ENCODE data around the gene OR10H3.
"Not testable (repeated sequence)": the region's sequence is repeated elsewhere in the genome, so short reads cannot be mapped to it uniquely, and the experiment has no call there.

Gene OR10H3

GRCh38 chr19:15758379-15758778 is 20.6 kb downstream of the OR10H3 start:
- Mint-ChIP-seq H3K36me3 (peaks cover 0 to 2% of the 10 kb centered on the region in 2 donors), H3K27me3 (peaks cover 76 to 82% of the 10 kb centered on the region in 2 donors), H3K27ac (no peak overlapping the region), H3K4me1 (no peaks in the 10 kb centered on the region), H3K9me3 (peaks cover 0 to 3% of the 10 kb centered on the region in 2 donors), H3K4me3 (no peak overlapping the region)
- no peak for ATAC-seq (replicated peaks)
- DNase-seq = no peak

- ATAC-seq (replicated peaks) (no peak), DNase-seq (no peak)
- peaks cover 70 to 76% of the 10 kb centered on the region in 2 donors for H3K27me3 Mint-ChIP-seq
- no peak overlapping the region for H3K4me3 Mint-ChIP-seq
- peaks cover 0 to 2% of the 10 kb centered on the region in 2 donors for H3K36me3 Mint-ChIP-seq
- H3K9me3 Mint-ChIP-seq = peaks cover 0 to 7% of the 10 kb centered on the region in 2 donors
- H3K27ac Mint-ChIP-seq = no peak overlapping the region
- H3K4me1 Mint-ChIP-seq = no peaks in the 10 kb centered on the region
These were observed 22.3 kb downstream of the OR10H3 start for GRCh38 chr19:15759962-15760565.

DNA sequence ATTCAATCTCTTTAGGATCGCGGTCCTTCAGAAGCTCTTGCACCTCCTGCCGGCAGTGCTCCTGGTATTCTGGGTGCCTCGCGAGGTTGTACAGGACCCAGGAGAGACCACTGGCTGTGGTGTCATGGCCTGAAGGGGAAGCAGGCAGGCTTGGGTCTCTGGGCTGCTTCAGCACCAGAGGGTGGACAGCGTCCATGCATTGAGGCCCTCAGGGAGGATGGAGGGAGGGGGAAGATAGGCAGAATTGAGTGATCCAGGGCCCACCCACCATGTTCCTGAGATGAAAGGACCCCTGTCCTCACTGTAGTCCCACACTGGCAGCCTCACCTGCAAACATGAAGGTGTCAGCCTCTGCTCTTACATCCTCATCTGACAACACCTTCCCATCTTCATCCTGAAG is 31.8 kb downstream of the OR10H3 start:
- Mint-ChIP-seq H3K27me3 (peaks cover 62% of the 10 kb centered on the region in 2 donors), H3K9me3 (peaks cover 0 to 1% of the 10 kb centered on the region in 2 donors), H3K27ac (no peak overlapping the region), H3K4me3 (no peak overlapping the region), H3K4me1 (no peaks in the 10 kb centered on the region), H3K36me3 (no peaks in the 10 kb centered on the region)
- ATAC-seq (replicated peaks) (no peak), DNase-seq (no peak)

DNA sequence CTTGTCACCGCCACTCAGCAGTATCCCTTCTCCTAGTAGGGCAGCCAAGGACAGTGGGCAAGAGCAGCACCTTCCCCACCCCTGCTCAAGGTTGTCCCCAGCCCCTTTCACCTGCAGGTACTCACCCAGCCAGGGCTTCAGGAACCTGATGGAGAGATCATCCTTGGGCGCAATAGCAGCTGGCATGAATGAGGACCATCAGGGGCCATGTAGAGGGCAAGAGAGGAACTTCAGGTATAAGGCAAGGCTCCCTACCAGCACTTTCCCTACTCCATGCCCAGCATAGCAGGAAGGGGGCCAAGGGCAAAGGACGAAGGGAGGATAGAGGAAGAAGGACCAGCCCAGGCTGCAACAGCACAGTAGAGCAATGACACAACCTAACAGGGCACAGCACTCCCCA is 36.4 kb downstream of the OR10H3 start:
- not testable (repeated sequence) for H3K36me3 Mint-ChIP-seq; DNase-seq; H3K4me1 Mint-ChIP-seq; H3K27ac Mint-ChIP-seq; ATAC-seq (replicated peaks); H3K9me3 Mint-ChIP-seq; H3K4me3 Mint-ChIP-seq
- H3K27me3 Mint-ChIP-seq = peaks cover 75 to 77% of the 10 kb centered on the region in 2 donors

- no peaks in the 10 kb centered on the region for H3K36me3 Mint-ChIP-seq
These were observed 37.5 kb downstream of the OR10H3 start for GRCh38 chr19:15775249-15775648.

GRCh38 chr19:15776264-15776663 is 38.5 kb downstream of the OR10H3 start:
- H3K9me3 Mint-ChIP-seq = no peaks in the 10 kb centered on the region
- ATAC-seq (replicated peaks) (no peak), DNase-seq (no peak)
- H3K36me3 Mint-ChIP-seq = no peaks in the 10 kb centered on the region
- peaks cover 58 to 67% of the 10 kb centered on the region in 2 donors for H3K27me3 Mint-ChIP-seq
- H3K27ac Mint-ChIP-seq = no peak overlapping the region
- H3K4me1 Mint-ChIP-seq = no peaks in the 10 kb centered on the region
- no peak overlapping the region for H3K4me3 Mint-ChIP-seq

More at GRCh38 chr19:15775249-15775648, 37.5 kb downstream of the OR10H3 start:
- Mint-ChIP-seq H3K4me3 (no peak overlapping the region), H3K27ac (no peak overlapping the region), H3K27me3 (peaks cover 66 to 74% of the 10 kb centered on the region in 2 donors), H3K4me1 (no peaks in the 10 kb centered on the region), H3K9me3 (no peaks in the 10 kb centered on the region)
- no peak for ATAC-seq (replicated peaks)
- no peak for DNase-seq

GRCh38 chr19:15776991-15777970 is 39.5 kb downstream of the OR10H3 start:
- H3K27ac Mint-ChIP-seq = no peak overlapping the region
- no peak overlapping the region for H3K4me3 Mint-ChIP-seq

DNA sequence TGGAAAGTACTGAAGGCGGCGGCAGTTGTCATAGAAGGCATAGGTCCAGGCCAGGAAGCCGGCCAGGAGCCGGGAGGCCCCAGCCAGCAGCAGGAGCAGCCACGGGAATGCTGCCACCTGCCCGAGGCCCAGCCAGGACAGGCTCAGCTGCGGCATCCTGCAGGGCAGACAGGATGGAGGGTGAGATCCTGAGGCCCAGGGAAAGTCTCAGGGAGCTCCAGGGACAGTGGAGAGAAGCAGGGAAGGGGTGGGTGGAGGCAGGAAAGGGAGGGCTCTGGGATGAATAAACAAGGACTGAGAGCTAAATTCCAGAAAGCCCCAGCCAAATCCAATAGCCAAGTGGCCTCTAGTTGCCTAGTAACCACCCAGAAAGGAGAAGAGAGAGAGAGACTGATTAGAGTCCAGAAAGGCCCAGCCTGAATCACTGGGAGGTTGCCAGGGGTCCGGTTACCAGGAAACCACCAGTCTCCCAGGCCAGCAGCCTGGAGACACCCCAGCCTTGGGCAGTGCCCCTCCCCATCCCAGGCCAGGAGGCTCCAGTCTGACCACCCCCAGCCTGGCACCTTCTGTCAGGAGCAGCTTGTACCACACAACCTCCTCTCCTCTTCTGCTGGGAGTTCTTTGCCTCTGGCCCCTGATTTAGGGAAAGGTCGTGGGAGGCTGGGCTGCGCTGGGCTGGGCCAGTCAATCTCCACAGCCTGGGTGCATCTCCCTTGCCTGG is 42.1 kb downstream of the OR10H3 start:
- Mint-ChIP-seq H3K27ac (no peak overlapping the region), H3K27me3 (peaks cover 39 to 46% of the 10 kb centered on the region in 2 donors), H3K36me3 (no peaks in the 10 kb centered on the region), H3K4me1 (no peaks in the 10 kb centered on the region), H3K9me3 (peaks cover 0 to under 1% of the 10 kb centered on the region in 2 donors), H3K4me3 (no peak overlapping the region)
- no peak for DNase-seq
- ATAC-seq (replicated peaks) = peak in 1 of 2 donors; percentile 7

More at GRCh38 chr19:15776991-15777970, 39.5 kb downstream of the OR10H3 start:
- ATAC-seq (replicated peaks) (no peak), DNase-seq (no peak)
- peaks cover 52 to 57% of the 10 kb centered on the region in 2 donors for H3K27me3 Mint-ChIP-seq
- no peaks in the 10 kb centered on the region for H3K4me1 Mint-ChIP-seq
- H3K36me3 Mint-ChIP-seq = no peaks in the 10 kb centered on the region
- no peaks in the 10 kb centered on the region for H3K9me3 Mint-ChIP-seq

- H3K36me3 Mint-ChIP-seq = no peaks in the 10 kb centered on the region
- peaks cover 30 to 40% of the 10 kb centered on the region in 2 donors for H3K27me3 Mint-ChIP-seq
- H3K27ac Mint-ChIP-seq = no peak overlapping the region
- ATAC-seq (replicated peaks) (peak in 1 of 2 donors; percentile 42), DNase-seq (no peak)
- peaks cover 0 to 1% of the 10 kb centered on the region in 2 donors for H3K9me3 Mint-ChIP-seq
- no peaks in the 10 kb centered on the region for H3K4me1 Mint-ChIP-seq
- no peak overlapping the region for H3K4me3 Mint-ChIP-seq
These were observed 43.0 kb downstream of the OR10H3 start for GRCh38 chr19:15780610-15781418.

- peaks cover 0 to 1% of the 10 kb centered on the region in 2 donors for H3K9me3 Mint-ChIP-seq
- no peak overlapping the region for H3K4me3 Mint-ChIP-seq
- H3K36me3 Mint-ChIP-seq = no peaks in the 10 kb centered on the region
- H3K4me1 Mint-ChIP-seq = no peaks in the 10 kb centered on the region
- no peak overlapping the region for H3K27ac Mint-ChIP-seq
- no peak for DNase-seq
- H3K27me3 Mint-ChIP-seq = peaks cover 22 to 32% of the 10 kb centered on the region in 2 donors
- no peak for ATAC-seq (replicated peaks)
These were observed 43.9 kb downstream of the OR10H3 start for GRCh38 chr19:15781661-15782060.

DNA sequence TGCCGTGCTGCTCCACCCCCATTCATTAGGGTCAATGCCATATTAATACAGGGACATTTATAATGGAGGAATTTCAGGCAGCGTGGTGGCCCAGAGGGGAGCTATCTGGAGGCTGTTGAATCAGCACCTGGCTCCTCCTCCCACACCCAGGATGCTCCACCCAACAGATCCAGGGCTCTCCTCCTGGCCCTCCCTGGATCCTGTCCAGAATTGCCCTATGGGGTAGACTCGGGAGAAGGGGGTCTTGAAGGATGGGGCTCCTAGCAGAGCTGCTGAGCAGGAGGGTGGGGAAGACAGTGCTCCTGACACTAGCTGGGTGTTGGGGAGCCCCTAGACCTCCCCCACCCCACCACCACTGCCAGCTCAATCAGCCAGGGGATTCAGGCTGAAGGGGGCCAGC is 44.4 kb downstream of the OR10H3 start:
- no peak for ATAC-seq (replicated peaks)
- peaks cover 0 to 1% of the 10 kb centered on the region in 2 donors for H3K9me3 Mint-ChIP-seq
- no peaks in the 10 kb centered on the region for H3K4me1 Mint-ChIP-seq
- no peak for DNase-seq
- H3K27ac Mint-ChIP-seq = no peak overlapping the region
- no peak overlapping the region for H3K4me3 Mint-ChIP-seq
- H3K36me3 Mint-ChIP-seq = no peaks in the 10 kb centered on the region
- H3K27me3 Mint-ChIP-seq = peaks cover 21 to 30% of the 10 kb centered on the region in 2 donors

- not testable (repeated sequence) for H3K4me1 Mint-ChIP-seq; H3K9me3 Mint-ChIP-seq; H3K36me3 Mint-ChIP-seq; ATAC-seq (replicated peaks); DNase-seq; H3K27ac Mint-ChIP-seq; H3K4me3 Mint-ChIP-seq
- peaks cover 20 to 30% of the 10 kb centered on the region in 2 donors for H3K27me3 Mint-ChIP-seq
These were observed 45.1 kb downstream of the OR10H3 start for GRCh38 chr19:15782896-15783295.

DNA sequence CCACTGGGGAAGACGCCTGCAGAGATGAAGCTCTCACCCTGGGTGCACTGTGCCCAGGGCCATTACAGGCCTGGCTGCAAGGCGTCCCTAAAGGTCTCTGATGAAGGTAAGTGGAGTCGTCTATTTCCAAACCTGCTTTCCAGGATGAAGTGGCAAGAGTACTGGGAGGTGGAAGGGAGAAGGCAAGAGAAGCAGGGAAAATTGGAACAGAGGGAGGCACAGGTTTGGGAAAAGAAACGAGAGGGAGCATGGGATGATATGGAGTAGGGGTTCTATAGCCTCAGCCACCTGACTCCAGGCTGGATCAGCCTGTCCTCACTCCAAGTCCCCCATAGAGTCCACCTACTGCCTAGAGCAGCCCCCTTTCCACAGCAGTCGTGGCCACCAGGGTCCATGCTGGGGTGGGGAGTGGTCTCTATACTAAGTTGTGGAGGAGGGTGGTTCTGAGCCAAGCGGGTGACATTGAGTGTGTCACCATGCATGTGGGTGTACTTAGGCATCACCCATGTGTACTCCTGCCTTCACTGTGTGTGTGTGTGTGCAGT is 49.9 kb downstream of the OR10H3 start, which contains the start of gene OR10H5:
Gene OR10H5, plus strand, starts transcription at position 51 of the 545 bp plus-strand sequence. CDS start 6,388 bp downstream, outside the sequence.
- ATAC-seq (replicated peaks) (no peak), DNase-seq (no peak)
- Mint-ChIP-seq H3K36me3 (no peaks in the 10 kb centered on the region), H3K4me1 (no peaks in the 10 kb centered on the region), H3K27ac (no peak within 1 kb of the TSS), H3K9me3 (peaks cover 0 to 1% of the 10 kb centered on the region in 2 donors), H3K4me3 (no peak within 1 kb of the TSS), H3K27me3 (peaks cover 28 to 47% of the 10 kb centered on the region in 2 donors)

Measured in stimulated activated naive B cell treated with anti-CD40 and anti-IgM and Interleukin-4, amounts not matched to agents 10 μg/mL and 1 μg/mL and 100 μg/mL, for 72 hours (primary cell).